Mesothelial cell of epicardium (in vitro differentiated cells): ENCODE measurements around the gene TMEM161A. TPM values are rescaled to one million over a fixed set of nuclear protein-coding genes. Genes with fewer than 3 reads are reported as not detected.

ENCODE experiments used
- DNase-seq, 2 experiments: peaks; one replicate each; pipeline ENCODE4 v3.0.0; 2021; ENCODE audit warnings: low spot score in 2 of 2; ENCODE audit not compliant: unreplicated experiment in 2 of 2
- H3K27ac Mint-ChIP-seq: 2 replicates; pipeline ENCODE4 v1.8.0; 2021; ENCODE audit warnings: mixed read lengths
- H3K27me3 Mint-ChIP-seq: 2 replicates; pipeline ENCODE4 v1.8.0; 2021; ENCODE audit warnings: low read depth, mixed read lengths
- H3K36me3 Mint-ChIP-seq: 2 replicates; pipeline ENCODE4 v1.8.0; 2021; ENCODE audit warnings: mixed read lengths
- H3K4me1 Mint-ChIP-seq: 2 replicates; pipeline ENCODE4 v1.8.0; 2021; ENCODE audit warnings: mixed read lengths
- H3K4me3 Mint-ChIP-seq: 2 replicates; pipeline ENCODE4 v1.8.0; 2021; ENCODE audit warnings: mild to moderate bottlenecking, moderate library complexity, mixed read lengths
- H3K9me3 Mint-ChIP-seq: 2 replicates; pipeline ENCODE4 v1.8.0; 2021; ENCODE audit warnings: mixed read lengths
- total RNA-seq: library from RNA; stranded (reverse); gene quantifications from 3 replicates; pipeline ENCODE4 v1.2.1, GENCODE V29; 2021
- TF ChIP-seq, protein P1 (sequence below): fragments of 200-600 bp; sonication (generic); IDR thresholded peaks from one replicate; pipeline ENCODE4 v1.5.0; 2021; ENCODE audit warnings: antibody characterized with exemption; ENCODE audit not compliant: unreplicated experiment

Gene TMEM161A
- total RNA-seq, 1 donor from 2014 or later: 45.5 TPM

GRCh38 chr19:19134687-19135158, 3.6 kb downstream of the TMEM161A start:
- Mint-ChIP-seq H3K36me3 (peaks cover 18% of the 10 kb centered on the region), H3K27ac (no peak overlapping the region), H3K9me3 (peaks cover 7% of the 10 kb centered on the region), H3K4me1 (peaks cover 17% of the 10 kb centered on the region), H3K4me3 (no peak overlapping the region), H3K27me3 (no peaks in the 10 kb centered on the region)
- TF ChIP-seq, protein P1, sequence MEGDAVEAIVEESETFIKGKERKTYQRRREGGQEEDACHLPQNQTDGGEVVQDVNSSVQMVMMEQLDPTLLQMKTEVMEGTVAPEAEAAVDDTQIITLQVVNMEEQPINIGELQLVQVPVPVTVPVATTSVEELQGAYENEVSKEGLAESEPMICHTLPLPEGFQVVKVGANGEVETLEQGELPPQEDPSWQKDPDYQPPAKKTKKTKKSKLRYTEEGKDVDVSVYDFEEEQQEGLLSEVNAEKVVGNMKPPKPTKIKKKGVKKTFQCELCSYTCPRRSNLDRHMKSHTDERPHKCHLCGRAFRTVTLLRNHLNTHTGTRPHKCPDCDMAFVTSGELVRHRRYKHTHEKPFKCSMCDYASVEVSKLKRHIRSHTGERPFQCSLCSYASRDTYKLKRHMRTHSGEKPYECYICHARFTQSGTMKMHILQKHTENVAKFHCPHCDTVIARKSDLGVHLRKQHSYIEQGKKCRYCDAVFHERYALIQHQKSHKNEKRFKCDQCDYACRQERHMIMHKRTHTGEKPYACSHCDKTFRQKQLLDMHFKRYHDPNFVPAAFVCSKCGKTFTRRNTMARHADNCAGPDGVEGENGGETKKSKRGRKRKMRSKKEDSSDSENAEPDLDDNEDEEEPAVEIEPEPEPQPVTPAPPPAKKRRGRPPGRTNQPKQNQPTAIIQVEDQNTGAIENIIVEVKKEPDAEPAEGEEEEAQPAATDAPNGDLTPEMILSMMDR: no peak
- DNase-seq: no peak

GRCh38 chr19:19133985-19134384, 4.3 kb downstream of the TMEM161A start:
- H3K27me3 Mint-ChIP-seq: no peaks in the 10 kb centered on the region
- TF ChIP-seq, protein P1: no peak
- H3K27ac Mint-ChIP-seq: no peak overlapping the region
- peaks cover 9% of the 10 kb centered on the region for H3K9me3 Mint-ChIP-seq
- peaks cover 17% of the 10 kb centered on the region for H3K4me1 Mint-ChIP-seq
- DNase-seq: no peak
- H3K36me3 Mint-ChIP-seq: peaks cover 22% of the 10 kb centered on the region
- H3K4me3 Mint-ChIP-seq: no peak overlapping the region

- no peak for DNase-seq
- TF ChIP-seq, protein P1: no peak
- Mint-ChIP-seq H3K4me1 (peaks cover 11% of the 10 kb centered on the region), H3K27ac (no peak overlapping the region), H3K36me3 (peaks cover 28% of the 10 kb centered on the region), H3K9me3 (peaks cover 14% of the 10 kb centered on the region), H3K27me3 (no peaks in the 10 kb centered on the region), H3K4me3 (no peak overlapping the region)
These were observed 5.4 kb downstream of the TMEM161A start for GRCh38 chr19:19132912-19133311.

DNA sequence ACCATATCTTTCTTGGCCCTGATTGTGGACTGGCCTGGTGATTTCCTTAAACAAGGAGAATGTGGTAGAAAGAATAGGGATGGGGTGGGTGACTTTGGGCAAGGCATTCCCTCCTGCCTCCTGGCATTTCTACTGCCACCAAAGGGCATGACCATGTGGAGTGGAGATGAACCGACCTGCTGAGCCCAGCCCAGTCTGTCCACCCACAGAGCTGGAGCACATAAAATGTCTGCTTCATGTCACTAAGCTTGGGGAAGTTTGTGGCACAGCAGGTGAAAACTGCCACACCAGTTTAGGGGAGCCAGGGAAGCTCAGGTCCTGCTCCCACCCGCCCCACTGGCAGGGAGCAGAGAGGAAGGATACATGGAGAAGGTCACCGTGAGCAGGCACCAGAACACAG, 6.3 kb downstream of the TMEM161A start:
- Mint-ChIP-seq H3K27ac (no peak overlapping the region), H3K4me3 (no peak overlapping the region), H3K27me3 (no peaks in the 10 kb centered on the region), H3K9me3 (peaks cover 16% of the 10 kb centered on the region), H3K36me3 (peaks cover 31% of the 10 kb centered on the region), H3K4me1 (peaks cover 2% of the 10 kb centered on the region)
- TF ChIP-seq, protein P1: no peak
- no peak for DNase-seq

- Mint-ChIP-seq H3K9me3 (peaks cover 26% of the 10 kb centered on the region), H3K4me3 (no peak overlapping the region), H3K4me1 (no peaks in the 10 kb centered on the region), H3K27me3 (no peaks in the 10 kb centered on the region), H3K27ac (no peak overlapping the region), H3K36me3 (peaks cover 46% of the 10 kb centered on the region)
- DNase-seq: no peak
- TF ChIP-seq, protein P1: no peak
These were observed 12.2 kb downstream of the TMEM161A start for GRCh38 chr19:19126102-19126501.

- Mint-ChIP-seq H3K27me3 (no peaks in the 10 kb centered on the region), H3K9me3 (peaks cover 20% of the 10 kb centered on the region), H3K4me1 (no peaks in the 10 kb centered on the region), H3K27ac (no peak overlapping the region), H3K36me3 (peaks cover 41% of the 10 kb centered on the region), H3K4me3 (no peak overlapping the region)
- no peak for DNase-seq
- TF ChIP-seq, protein P1: no peak
These were observed 14.9 kb downstream of the TMEM161A start for GRCh38 chr19:19123386-19123785.
